Bronchial epithelial cell (primary cell): Measurements from ENCODE around the gene STUM. TPM values are rescaled to one million over a fixed set of nuclear protein-coding genes. Genes with fewer than 3 reads are reported as not detected.
"Not testable (repeated sequence)": the region's sequence is repeated elsewhere in the genome, so short reads cannot be mapped to it uniquely, and the experiment has no call there.

ENCODE experiments used
- DNase-seq: peaks from one replicate; pipeline ENCODE4 v3.0.0-alpha.2; 2010; ENCODE audit warnings: low read depth
- FAIRE-seq: peaks from 2 replicates; lab custom pipeline; 2011; peaks lifted over from hg19 to GRCh38; lab: Jason Lieb, UNC
- H3K27me3 ChIP-seq: 2 replicates; pipeline ENCODE4 v1.5.1; 2011; ENCODE audit warnings: low read length; ENCODE audit not compliant: control insufficient read depth, insufficient read depth
- H3K36me3 ChIP-seq: 2 replicates; pipeline ENCODE4 v1.5.1; 2011; ENCODE audit warnings: low read length; ENCODE audit not compliant: control insufficient read depth, insufficient read depth
- H3K4me3 ChIP-seq: 2 replicates; pipeline ENCODE4 v1.5.1; 2011; ENCODE audit warnings: mild to moderate bottlenecking, low read depth, low read length, control low read depth
- CTCF ChIP-seq: IDR thresholded peaks from 2 replicates; pipeline ENCODE4 v1.5.1; 2011; ENCODE audit warnings: mild to moderate bottlenecking, moderate library complexity, low read length, control low read depth, inconsistent platforms; ENCODE audit not compliant: insufficient read depth, severe bottlenecking
- total RNA-seq: library from RNA; depleted of rRNA; stranded (reverse); fragments of >200 nt; gene quantifications from 2 replicates; pipeline ENCODE4 v1.2.1, GENCODE V29; 2014

Gene STUM
- total RNA-seq, 1 donor from 2014 or later, result not detected

- H3K4me3 ChIP-seq, result no peak overlapping the region
- DNase-seq, result no peak
- FAIRE-seq, result no peak
- TF ChIP-seq CTCF, result no peak
- no peaks in the 10 kb centered on the region for H3K36me3 ChIP-seq
- peaks cover 1% of the 10 kb centered on the region for H3K27me3 ChIP-seq
Observed at GRCh38 chr1:226597616-226598454, 49.3 kb downstream of the STUM start.

GRCh38 chr1:226598455-226598849 is 49.9 kb downstream of the STUM start:
- DNase-seq, result peak; percentile 8
- H3K27me3 ChIP-seq, result peaks cover 1% of the 10 kb centered on the region
- FAIRE-seq, result no peak
- no peaks in the 10 kb centered on the region for H3K36me3 ChIP-seq
- TF ChIP-seq CTCF, result no peak
- no peak overlapping the region for H3K4me3 ChIP-seq

DNA sequence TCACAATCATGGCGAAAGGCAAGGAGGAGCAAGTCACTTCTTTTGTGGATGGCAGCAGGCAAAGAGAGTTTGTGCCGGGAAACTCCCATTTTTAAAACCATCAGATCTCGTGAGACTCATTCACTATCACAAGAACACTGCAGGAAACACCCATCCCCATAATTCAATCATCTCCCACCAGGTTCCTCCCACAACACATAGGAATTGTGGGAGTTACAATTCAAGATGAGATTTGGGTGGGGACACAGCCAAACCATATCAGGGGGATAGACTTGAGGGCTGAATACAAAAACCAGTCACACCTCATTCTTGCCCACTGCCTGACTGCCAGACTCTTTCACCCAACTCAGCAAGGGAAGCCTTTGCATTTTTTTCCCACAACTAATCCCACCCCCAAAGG is 50.4 kb downstream of the STUM start:
- not testable (repeated sequence) for DNase-seq, FAIRE-seq, H3K4me3 ChIP-seq, H3K27me3 ChIP-seq, H3K36me3 ChIP-seq

DNA sequence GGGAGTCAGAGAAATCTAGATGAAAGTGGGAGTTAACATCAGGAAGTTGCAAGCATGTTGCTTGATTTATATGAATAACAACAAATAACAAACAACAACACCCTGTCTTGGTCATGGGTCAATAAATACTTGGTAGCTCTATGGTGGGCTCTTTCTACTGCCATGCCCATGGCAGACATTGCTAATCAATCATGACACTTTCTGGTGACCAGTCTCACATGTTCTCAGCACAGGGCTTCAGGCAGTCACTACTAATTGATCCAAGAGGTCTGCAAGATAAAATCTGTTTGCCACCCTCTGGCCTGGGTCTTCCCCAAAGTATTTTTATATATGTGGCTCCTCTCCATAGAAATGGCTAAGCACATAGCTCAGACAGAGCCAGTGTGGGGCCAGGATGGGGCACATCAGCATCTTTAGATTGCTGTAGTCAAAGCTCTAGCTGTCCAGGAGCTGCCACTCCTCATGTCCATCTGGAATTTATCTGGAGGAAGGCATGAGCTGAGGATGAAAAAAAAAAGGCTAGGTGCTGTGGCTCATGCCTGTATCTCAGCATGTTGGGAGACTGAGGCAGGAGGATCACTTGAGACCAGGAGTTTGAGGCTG is 51.2 kb downstream of the STUM start:
- H3K4me3 ChIP-seq, result no peak overlapping the region
- no peak for FAIRE-seq
- peaks cover 1% of the 10 kb centered on the region for H3K27me3 ChIP-seq
- no peaks in the 10 kb centered on the region for H3K36me3 ChIP-seq
- DNase-seq, result no peak
- no peak for TF ChIP-seq CTCF

- no peak for TF ChIP-seq CTCF
- no peak overlapping the region for H3K4me3 ChIP-seq
- FAIRE-seq (no peak), DNase-seq (no peak)
- no peaks in the 10 kb centered on the region for H3K36me3 ChIP-seq
- peaks cover 1% of the 10 kb centered on the region for H3K27me3 ChIP-seq
Observed at GRCh38 chr1:226600254-226600653, 51.7 kb downstream of the STUM start.

- Histone ChIP-seq H3K36me3 (no peaks in the 10 kb centered on the region), H3K27me3 (peaks cover 1% of the 10 kb centered on the region), H3K4me3 (no peak overlapping the region)
- no peak for FAIRE-seq
- DNase-seq, result no peak
- TF ChIP-seq CTCF, result no peak
Observed at GRCh38 chr1:226601456-226601855, 52.9 kb downstream of the STUM start.
